GM21367 (cell line): ENCODE results near the gene SSBP3.
"Not testable (repeated sequence)": the region's sequence is repeated elsewhere in the genome, so short reads cannot be mapped to it uniquely, and the experiment has no call there.

Experiments
- ATAC-seq: cut with Tn5 transposase; IDR thresholded peaks from one replicate; pipeline ENCODE4 v1.9.1; 2021; ENCODE audit not compliant: unreplicated experiment

Gene SSBP3

DNA sequence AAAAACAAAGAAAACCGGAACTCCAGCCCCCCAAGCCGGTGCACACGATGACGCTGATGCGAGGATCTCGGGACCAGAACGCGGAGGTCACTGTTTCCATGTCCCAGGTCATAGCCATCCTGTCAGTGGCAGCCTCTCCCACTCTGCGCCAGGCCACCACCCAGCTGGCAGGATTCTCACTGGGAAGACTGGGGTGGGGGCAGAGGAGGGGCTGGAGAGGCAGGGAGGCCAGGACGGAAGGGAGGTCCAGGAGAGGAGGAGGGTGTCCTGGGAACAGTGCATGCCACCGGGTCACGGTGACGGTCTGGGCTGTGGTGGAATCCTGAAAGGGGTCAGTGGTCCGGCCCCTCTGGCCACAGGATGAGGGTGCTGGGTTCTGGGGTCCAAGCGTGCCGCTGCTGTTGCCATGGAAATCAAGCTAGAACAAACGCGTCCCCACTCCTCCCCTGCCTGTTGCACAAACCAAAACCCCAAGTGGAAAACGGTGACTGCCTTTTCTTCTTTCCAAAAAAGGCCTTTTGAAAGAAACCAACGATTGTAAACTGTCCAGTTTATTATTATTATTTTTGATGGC lies 180.1 kb downstream of the SSBP3 start:
- no peak for ATAC-seq

- ATAC-seq, result no peak
These were observed 180.8 kb downstream of the SSBP3 start for GRCh38 chr1:54225378-54225777.

GRCh38 chr1:54224233-54224632 lies 182.0 kb downstream of the SSBP3 start:
- ATAC-seq, result no peak

DNA sequence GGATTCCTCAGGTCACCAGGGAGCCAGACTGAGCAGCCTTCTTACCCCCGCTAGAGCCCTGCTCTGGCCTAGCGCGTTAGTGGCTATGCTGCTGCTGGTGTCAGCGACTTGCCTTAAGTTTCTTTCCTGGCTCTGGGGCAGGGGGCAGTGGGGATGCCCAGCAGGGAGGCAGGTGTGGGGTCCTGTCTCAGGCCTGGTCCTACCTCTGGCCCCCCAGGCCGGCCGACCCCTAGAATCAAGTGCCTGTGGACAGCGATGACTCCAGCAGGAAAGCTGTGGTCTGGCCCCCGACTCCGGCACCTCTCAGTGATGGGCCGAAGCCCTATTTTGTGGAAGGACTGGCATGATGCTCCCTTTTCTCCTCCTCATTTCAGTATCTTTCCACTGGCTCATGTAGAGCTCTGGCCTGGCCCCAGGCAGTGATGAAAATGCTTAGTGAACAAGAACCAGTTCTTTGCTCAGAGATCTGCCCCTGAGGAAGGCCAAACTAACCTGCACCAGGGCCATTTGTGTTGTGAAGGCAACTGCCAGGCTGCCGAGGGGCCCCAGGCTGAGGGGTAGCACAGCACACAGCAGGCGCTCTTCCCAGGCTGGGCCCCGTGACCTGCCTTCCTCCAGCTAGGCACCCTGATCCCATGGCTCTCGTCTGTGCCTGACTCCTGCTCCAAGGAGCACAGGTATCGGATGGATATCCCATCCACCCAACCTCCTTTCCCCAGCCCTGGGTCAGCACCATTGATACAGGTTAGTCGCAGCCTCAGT lies 182.6 kb downstream of the SSBP3 start:
- no peak for ATAC-seq

GRCh38 chr1:54222711-54223110 lies 183.5 kb downstream of the SSBP3 start:
- ATAC-seq, result no peak

DNA sequence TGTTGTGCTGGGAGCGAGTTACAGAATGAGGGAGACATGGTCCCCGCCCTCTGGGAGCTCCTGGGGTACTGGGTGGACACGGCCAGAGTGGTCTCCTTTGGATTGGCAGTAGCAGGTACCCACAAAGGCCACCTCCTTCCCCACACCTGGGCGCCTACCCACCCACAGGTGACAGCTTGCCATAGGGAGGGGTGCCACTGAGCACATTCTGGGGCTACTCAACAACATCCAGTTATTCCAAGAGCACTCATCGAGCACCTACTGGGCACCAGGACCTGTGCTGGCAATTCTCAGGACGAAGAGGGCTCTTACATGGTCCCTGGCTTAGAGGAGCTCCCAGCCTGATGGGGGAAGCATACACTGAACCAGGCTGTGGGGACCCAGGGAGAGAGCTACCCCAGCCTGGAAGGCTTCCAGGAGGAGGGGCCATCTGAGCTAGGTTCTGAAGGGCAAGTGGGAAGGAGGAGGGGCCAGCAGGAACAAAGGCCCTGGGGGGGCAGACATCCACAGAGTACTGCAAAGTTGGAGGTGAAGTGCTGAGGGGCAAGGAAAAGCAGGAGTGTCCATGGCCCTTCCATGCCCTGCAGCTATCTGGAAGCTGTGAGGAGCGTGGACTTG lies 184.2 kb downstream of the SSBP3 start:
- no peak for ATAC-seq

GRCh38 chr1:54221113-54221834 lies 184.9 kb downstream of the SSBP3 start:
- ATAC-seq, result no peak

- ATAC-seq, result no peak
These were observed 186.0 kb downstream of the SSBP3 start for GRCh38 chr1:54220004-54220811.

DNA sequence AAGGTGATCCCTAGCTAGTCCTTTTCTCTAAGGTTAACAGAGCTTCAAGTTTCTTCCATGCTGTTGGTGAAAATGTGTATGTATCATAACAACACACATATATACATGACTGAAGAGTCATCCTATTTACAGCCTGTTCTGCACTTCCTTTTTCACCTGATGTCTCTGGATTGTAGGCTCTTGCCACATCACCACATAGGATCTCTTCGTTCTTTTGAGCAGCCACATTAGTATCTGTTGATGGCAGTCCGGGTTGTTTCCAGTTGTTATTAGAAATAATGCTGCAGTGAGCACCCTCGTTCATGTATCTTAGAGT lies 186.5 kb downstream of the SSBP3 start:
- ATAC-seq, result no peak

DNA sequence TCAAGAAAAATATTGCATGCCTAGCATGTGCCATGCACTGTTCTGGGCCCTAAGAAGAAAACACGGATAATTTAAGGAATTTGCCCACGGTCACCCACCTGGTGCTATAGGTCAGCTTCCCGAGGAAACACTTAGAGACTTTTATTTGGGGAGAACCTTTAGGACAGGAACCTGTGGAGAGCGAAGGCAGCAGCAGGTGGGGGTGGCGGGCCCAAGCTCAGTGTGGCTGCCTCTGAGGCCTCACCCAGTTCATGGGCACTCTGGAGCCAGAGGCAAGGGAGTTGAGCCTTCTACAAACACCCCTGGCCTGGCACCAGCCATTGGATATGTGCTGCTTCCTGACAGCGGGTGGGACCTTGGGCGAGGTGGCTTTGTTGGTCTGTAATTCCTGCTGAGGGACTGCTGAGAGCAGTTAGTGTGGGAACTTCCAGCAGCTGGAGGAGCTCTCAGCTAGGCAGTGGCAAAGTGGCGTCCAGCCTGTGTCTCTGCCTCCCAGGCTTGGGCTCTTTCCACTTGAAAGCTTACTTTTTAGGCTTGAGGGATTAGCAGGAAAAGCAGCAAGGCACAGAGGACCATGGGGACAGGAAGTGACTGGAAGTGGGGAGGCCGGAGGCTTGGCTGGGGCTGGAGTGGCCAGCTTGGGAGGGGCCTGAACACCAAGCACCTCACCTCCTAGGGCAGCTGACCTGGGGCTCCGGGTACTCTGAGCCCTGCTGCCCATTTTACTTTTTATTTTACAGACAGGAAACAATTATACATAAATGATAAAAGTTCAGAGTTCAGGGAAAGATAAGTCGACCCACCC lies 187.1 kb downstream of the SSBP3 start:
- no peak for ATAC-seq

- ATAC-seq, result no peak
These were observed 190.7 kb downstream of the SSBP3 start for GRCh38 chr1:54215523-54215922.

DNA sequence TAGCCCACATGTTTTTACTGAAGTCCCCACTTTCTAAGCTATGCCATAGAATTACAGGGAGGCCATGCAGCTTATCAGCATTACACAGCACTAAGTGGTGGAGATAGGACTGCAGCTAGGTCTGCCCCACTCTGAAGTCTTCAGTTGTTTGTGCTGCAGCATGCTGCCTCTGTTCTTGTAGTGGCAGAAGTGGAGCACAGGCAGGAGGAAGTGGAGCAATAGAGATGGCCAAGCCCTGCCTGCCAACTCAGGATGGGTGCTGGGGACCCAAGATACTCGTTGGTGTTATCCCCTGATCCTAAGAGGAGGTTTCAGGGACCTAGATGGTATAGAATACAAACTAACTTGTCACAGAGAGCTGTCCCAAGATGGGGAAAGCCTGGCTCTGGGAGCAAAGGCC lies 193.3 kb downstream of the SSBP3 start:
- no peak for ATAC-seq

- ATAC-seq, result not testable (repeated sequence)
These were observed 198.3 kb downstream of the SSBP3 start for GRCh38 chr1:54207896-54208295.

DNA sequence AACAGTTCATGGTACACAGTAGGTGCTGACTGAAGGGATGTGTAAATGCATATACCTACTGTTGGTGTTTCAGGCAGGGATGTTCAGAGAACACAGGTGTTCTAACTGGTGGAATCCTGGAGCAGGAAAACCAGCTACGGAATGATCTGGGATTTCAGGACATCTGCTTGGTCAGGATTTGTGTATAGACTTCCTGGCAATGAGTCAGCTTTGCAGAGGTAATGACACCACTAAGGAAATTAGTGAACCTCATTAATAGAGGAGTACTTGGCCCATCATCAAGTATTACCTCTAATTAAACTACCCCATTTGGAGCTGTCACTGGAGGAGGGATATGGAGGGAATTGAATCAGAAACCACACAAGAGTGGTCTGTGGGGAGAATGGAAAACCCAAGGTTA lies 198.9 kb downstream of the SSBP3 start:
- ATAC-seq, result no peak

- no peak for ATAC-seq
These were observed 202.0 kb downstream of the SSBP3 start for GRCh38 chr1:54204199-54204598.

GRCh38 chr1:54200519-54200997 lies 205.6 kb downstream of the SSBP3 start:
- ATAC-seq, result peak; percentile 7

DNA sequence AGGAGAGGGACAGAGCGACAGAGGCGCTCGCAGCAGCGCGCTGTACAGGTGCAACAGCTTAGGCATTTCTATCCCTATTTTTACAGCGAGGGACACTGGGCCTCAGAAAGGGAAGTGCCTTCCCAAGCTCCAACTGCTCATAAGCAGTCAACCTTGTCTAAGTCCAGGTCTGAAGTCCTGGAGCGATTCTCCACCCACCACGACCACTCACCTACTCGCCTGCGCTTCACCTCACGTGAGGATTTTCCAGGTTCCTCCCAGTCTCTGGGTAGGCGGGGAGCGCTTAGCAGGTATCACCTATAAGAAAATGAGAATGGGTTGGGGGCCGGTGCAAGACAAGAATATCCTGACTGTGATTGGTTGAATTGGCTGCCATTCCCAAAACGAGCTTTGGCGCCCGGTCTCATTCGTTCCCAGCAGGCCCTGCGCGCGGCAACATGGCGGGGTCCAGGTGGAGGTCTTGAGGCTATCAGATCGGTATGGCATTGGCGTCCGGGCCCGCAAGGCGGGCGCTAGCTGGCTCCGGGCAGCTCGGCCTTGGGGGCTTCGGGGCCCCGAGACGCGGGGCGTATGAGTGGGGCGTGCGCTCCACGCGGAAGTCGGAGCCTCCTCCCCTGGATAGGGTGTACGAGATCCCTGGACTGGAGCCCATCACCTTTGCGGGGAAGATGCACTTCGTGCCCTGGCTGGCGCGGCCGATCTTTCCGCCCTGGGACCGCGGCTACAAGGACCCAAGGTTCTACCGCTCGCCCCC lies 206.3 kb downstream of the SSBP3 start, which contains the start of the genes CYB5RL and MRPL37:
TSS of gene CYB5RL (minus strand) at position 266 of the 754 bp plus-strand sequence. CDS start 4,414 bp downstream, outside the sequence.
TSS of gene MRPL37 (plus strand) at position 403 of the 754 bp plus-strand sequence. CDS start at position 480, 77 bp downstream.
- peak; percentile 92 for ATAC-seq

DNA sequence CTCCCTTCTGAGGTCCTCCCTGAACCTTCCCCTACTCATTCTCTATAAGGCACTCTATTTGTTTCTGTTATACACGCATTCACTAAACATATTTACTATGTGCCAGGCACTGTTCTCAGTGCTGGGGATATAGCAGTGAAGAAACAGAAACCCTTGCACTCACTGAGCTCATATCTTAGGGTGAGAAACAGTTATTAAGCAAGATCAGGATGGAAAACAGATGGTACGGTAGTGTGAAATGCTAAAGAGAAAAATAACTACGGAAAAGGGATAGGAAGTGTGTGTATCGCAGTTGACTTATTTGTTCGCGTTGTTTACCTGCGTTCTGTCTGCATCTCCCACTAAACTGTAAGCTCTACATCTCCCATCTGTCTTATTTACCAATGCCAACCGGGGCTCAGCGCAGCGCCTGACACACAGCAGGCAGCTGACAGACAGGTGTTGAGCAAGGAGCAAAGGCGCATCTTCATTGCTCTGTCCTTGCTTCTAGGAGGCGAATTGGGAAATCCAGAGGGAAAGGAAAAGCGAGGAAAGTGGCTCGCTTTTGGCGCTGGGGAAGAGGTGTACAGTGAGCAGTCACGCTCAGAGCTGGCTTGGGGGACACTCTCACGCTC lies 206.9 kb downstream of the SSBP3 start:
- ATAC-seq, result no peak

DNA sequence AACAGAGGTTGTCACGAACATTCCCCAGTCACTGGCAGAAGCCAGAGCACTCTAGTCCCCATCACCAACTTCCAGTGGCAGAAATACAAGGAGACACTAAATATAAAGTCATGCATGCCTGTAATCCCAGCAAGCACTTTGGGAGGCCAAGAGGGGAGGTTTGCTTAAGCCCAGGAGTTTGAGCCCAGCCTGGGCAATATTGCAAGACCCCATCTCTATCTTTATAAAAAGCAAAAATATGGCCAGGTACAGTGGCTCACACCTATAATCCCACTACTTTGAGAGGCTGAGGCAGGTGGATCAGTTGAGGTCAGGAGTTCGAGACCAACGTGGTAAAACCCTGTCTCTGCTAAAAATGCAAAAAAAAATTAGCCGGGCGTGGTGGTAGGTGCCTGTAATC lies 212.7 kb downstream of the SSBP3 start:
- no peak for ATAC-seq
